ENCODE measurements around the gene MYO5B.

The MYO5B gene

GRCh38 chr18:50187659-50188058, 7.3 kb downstream of the MYO5B start:
- no peak for DNase-seq

- no peak for DNase-seq
Observed at GRCh38 chr18:50186385-50186784, 8.6 kb downstream of the MYO5B start.

GRCh38 chr18:50183556-50183955, 11.4 kb downstream of the MYO5B start:
- no peak for DNase-seq

GRCh38 chr18:50182511-50182910, 12.4 kb downstream of the MYO5B start:
- DNase-seq = no peak

- no peak for DNase-seq
Observed at GRCh38 chr18:50181590-50181989, 13.4 kb downstream of the MYO5B start.

GRCh38 chr18:50179465-50179864, 15.5 kb downstream of the MYO5B start:
- DNase-seq = no peak

GRCh38 chr18:50177294-50177992, 17.5 kb downstream of the MYO5B start:
- no peak for DNase-seq

DNA sequence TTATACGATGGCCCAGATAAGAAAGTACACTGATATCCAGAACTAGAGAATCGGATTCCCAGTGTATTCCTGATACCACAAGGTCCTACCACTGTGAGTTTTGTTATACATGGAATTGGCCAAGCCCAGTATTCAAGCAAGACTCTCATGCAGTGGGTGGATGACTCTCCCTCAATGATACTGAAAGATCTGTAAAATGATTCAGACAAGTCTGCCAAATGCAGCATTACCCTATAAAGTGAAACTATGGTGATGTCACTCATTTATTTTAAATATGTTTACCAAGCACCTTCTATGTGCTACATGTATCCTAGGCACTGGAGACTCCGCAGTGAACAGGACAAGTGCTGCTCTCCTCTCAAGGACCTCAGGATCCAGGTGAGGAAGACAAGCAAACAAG, 22.6 kb downstream of the MYO5B start:
- DNase-seq = no peak

DNA sequence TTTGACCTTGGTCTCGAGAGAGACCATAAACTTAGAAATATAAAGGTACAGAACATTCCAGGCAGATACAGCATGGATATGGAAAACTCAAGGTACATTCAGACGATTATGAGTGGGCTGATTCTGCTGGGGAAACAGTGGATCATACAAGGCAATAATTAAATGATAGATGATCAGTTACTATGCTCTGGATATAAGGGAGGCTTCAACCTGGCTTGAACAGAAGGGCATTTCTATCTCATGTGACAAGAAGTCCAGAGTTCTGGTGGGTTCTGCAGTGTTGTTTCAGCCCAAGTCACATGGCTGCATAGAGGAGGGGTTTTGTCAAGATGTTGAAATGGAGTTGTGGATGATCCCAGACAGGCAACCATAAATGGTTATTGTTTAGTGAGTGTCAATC, 23.5 kb downstream of the MYO5B start:
- no peak for DNase-seq

DNA sequence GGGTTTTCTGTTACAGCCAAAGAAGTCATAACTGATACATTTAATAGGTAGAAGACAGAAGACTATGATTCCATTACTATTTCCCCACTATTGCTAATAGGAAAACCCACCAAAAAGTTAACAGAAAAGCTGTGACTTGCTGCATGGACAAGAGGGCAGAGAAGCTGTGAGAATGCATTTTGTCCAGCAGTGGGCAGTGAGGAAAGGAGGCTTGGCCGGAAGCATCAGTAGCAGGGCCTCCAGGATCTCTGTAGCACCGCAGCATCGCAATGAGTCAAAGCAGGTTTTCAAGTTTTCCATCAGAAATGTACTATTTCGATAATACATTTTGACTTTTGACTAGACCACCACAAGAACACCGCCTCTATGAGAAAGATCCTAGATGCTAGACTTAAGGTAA, 24.9 kb downstream of the MYO5B start:
- no peak for DNase-seq

DNA sequence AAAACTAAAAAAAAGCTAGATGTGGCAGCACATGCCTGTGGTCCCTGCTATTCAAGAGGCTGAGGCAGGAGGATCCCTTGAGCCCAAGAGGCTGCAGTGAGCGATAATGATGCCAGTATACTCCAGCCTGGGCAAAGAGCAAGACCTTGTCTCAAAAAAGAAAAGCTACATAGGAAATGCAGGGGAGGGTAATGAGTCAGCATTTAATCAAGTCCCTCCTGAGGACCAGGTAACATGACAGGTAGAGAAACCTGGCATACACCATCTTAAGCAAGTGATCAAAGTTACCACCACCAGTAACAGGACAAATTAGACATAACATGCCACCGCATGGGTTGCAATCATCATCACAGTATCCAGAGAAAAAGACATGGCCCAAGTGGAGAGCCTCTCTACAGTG, 25.8 kb downstream of the MYO5B start:
- DNase-seq = no peak

DNA sequence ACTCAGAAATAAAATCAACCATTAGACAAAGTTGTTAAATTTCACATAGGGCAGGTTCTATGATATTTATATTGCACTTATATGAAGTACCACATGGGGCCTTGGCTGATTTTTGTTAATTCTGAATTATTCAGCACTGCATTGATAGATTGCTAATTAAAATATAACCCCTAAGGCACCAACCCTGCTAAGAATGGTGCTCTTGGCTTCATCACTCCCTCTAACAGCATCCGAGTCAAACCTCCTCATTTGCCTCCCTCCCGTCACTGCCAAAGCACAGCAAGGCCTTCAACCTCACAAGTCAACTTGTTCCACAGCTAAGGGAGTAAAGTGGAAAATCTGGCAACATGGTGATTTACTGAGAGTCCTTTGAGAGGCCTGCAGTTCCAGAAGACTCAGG, 27.0 kb downstream of the MYO5B start:
- no peak for DNase-seq

- no peak for DNase-seq
Observed at GRCh38 chr18:50166901-50167300, 28.0 kb downstream of the MYO5B start.

DNA sequence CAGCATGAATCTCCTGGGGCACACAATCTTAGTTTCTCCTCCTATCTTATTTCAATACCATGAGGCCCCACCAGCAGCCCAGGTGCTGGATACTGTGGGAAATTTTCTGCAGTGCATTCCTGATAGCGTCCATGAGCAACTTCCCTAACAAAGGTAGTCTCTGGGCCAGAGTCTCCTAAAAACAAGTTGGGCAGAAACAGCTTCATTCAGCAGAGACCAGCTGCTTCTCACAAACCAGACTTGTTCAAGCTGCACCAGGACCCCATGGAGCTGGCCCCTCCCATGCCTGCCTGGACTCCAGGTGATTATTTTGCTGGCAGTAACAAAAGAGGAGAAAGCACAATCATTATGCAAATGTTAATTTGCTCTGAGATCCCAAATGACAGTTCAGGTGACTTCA, 31.4 kb downstream of the MYO5B start:
- no peak for DNase-seq

- DNase-seq = no peak
Observed at GRCh38 chr18:50162486-50163304, 32.3 kb downstream of the MYO5B start.

- no peak for DNase-seq
Observed at GRCh38 chr18:50161597-50162205, 33.2 kb downstream of the MYO5B start.

GRCh38 chr18:50159654-50160046, 35.3 kb downstream of the MYO5B start:
- no peak for DNase-seq

DNA sequence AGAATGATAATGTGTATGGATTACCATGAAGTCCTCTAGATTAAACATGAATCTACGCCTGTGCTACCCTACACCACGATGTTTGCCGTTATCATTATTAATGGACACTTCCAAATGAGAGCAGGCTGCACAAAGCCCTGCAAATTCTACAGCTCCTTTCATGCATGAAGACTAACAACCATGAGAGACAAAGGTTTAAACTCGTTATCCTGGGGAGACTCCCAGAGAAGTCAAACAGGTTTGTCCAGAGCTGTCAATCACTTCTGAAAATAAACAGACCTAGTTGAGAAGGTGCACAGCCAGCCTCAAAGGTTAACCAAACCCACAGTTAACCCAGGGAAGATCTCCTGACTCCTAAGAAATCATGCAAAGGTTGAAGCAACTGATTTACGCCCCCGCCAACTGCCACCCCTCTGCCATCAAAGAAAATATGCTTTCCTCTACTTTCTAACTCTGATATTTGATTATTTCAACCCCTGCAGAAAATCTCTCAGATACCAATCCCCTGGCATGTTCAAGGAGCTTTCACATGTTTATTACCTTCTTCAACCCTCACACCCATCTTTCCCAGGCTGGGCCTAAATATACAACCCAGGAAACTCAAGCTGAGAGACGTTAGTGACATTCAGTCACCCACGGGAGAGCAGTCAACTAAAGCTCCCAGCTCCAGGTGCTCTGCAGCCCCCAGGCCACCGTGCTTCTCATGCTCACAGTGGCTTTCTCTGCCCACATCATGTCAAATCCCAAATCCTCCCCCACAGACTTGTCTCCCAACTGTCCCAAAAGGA, 35.9 kb downstream of the MYO5B start:
- no peak for DNase-seq

DNA sequence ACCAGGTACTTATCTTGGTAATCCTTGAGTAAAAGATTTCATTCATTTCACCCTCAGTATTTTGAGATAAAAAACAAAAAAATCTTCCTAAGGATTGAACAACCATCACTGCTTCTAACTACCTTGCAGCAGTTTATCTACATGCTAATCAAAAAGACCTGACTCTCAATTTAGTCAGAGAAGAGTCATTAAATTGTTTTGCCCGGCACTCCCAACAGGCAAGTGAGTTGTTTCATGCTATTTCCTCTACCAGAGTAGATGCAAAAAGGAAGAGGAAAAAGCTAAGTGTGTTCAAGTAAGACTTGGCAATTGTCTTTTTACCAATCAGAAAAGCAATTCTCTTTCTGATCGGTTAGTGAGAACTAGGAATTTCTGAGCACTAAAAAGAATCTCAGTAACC, 39.5 kb downstream of the MYO5B start:
- no peak for DNase-seq

DNA sequence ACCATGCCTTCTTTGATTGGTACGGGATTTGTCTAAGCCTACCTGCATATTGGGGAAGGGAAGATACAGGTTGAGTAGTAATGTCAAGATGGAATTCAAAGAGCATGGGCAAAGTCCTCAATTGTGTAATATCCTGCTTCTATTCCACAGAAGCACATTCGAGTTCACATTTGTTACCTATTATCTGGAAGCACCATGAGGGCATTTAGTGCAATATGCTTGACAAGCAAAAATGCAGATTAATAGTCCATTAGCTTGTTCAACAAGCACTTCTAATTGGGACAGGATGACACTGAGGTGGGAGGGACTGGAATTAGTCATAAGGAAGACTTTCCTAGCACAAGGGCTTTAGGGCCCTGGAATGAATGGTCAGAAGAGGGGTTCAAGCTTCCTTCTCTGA, 40.5 kb downstream of the MYO5B start:
- no peak for DNase-seq

- DNase-seq = no peak
Observed at GRCh38 chr18:50152900-50153299, 42.0 kb downstream of the MYO5B start.

DNA sequence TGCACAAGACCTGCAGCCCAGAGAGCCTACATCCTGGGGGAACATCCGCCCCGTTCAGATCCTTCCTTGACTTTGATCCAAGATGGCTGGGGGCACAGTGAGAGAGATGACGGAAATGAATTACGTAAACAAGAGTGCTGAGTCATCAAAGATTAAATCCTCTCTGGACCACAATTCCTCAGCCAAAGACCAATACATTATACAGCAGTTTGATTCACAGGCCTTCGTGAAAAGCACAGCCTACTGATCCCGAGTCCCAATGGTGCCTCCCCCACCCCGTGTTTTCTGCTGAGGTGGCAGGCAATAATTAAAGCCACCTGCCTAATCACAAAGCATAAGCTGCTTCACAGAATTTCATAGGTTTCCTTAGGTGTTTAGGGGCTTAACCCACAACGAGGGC, 43.0 kb downstream of the MYO5B start:
- no peak for DNase-seq

GRCh38 chr18:50144540-50144939, 50.4 kb downstream of the MYO5B start:
- DNase-seq = no peak
